Kidney epithelial cell (primary cell): ENCODE measurements around the gene CTRL. TPM values are rescaled to one million over a fixed set of nuclear protein-coding genes. Genes with fewer than 3 reads are reported as not detected.

ENCODE experiments used
- DNase-seq: peaks from one replicate; pipeline ENCODE4 v3.0.0-alpha.2; 2010; ENCODE audit warnings: low read depth
- H3K27me3 ChIP-seq: 2 replicates; pipeline ENCODE4 v1.6.0; 2011; ENCODE audit warnings: low read length; ENCODE audit not compliant: control insufficient read depth, insufficient read depth
- H3K36me3 ChIP-seq: 2 replicates; pipeline ENCODE4 v1.5.1; 2011; ENCODE audit warnings: low read length; ENCODE audit not compliant: control insufficient read depth, insufficient read depth
- H3K4me3 ChIP-seq: 2 replicates; pipeline ENCODE4 v1.5.1; 2011; ENCODE audit warnings: low read depth, mild to moderate bottlenecking, control low read depth, low read length
- CTCF ChIP-seq: IDR thresholded peaks from 2 replicates; pipeline ENCODE4 v1.5.1; 2011; ENCODE audit warnings: mild to moderate bottlenecking, moderate library complexity, low read length, control low read depth, inconsistent platforms; ENCODE audit not compliant: insufficient read depth, poor library complexity, severe bottlenecking
- total RNA-seq: library from RNA; depleted of rRNA; stranded (reverse); fragments of >200 nt; gene quantifications from 2 replicates; pipeline ENCODE4 v1.2.3, GENCODE V29; 2015

CTRL gene
- total RNA-seq, 1 donor from 2014 or later = not detected

DNA sequence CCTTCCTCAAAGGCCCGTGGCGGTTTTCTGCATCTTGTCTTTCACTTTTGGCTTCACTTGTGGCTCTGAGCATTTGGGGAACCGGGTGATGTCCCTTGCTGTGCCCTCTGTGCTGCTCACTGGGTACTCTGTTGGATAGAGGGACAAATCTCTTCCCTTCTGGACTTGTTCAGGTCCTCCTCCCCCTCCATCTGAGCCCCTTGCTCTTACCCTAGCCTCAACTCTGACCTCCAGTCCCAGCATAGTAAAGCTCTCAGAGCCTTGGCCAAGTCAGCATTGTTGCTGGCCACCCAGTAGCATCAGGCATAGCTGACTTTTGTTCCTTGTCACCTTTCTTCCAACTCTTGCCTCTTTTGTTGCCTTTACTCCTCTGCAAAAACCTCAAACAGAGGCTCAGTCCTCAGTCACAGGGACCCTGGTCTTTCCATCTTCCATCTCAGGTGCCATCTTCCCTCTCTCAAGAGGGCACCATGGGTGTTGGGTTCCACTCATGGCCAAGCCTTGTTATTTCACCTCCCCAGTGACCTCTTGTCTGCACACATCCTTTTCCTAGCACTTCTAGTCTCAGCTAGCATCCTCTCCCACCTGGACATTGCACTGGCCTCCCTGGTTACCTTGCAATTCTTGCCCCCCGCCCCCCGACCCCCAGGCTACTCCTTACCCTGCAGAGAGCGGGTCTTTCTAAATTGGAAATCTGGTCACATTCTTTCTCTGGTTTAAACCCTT, 5.4 kb upstream of the CTRL start:
- TF ChIP-seq CTCF = no peak
- DNase-seq = no peak
- Histone ChIP-seq H3K27me3 (no peaks in the 10 kb centered on the region), H3K4me3 (peak overlapping the region; percentile 85), H3K36me3 (no peaks in the 10 kb centered on the region)

GRCh38 chr16:67936124-67936879, 4.6 kb upstream of the CTRL start, which contains the start of gene PSMB10:
Gene PSMB10, minus strand, starts transcription at chr16:67936850. Its CDS starts 101 bp downstream, at chr16:67936749.
- DNase-seq = no peak
- peak within 1 kb of the TSS; percentile 85 for H3K4me3 ChIP-seq
- no peaks in the 10 kb centered on the region for H3K27me3 ChIP-seq
- H3K36me3 ChIP-seq = no peaks in the 10 kb centered on the region
- TF ChIP-seq CTCF = no peak

DNA sequence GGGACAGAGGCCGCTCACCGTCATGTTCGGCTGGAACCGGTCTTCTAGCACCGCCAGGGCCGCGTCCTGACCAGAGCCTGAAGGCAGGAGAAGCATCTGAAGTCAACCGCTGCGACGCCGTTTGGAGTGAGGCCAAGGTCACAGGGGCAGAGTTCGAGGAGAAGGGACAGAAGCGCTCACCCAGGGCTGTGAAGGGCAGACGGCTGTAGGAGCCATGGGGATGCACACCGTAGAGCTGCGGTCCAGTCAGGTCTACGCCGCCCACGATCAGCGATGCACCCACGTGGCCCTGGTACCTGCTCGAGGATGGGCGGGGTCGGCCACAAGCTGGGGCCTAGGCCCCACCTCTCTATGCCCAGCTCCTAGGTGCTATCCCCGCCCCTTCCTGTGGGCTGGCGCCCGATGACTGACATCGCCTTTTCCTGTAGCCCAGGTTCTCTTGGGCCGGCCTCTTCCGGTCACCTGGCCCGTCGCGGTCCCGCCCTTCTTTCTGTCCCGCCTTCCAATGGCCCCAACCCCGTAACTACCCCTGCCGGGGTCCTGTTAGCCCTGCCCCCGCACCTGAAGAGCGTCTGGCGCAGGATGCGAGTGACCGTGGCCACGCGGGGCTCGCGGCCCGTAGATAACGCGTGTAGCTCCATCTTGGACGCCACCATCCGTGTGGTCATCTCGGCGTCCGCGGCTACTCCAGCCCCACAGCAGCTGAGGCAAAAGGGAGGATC, 3.9 kb upstream of the CTRL start:
- peak; percentile 85 for DNase-seq
- no peaks in the 10 kb centered on the region for H3K36me3 ChIP-seq

DNA sequence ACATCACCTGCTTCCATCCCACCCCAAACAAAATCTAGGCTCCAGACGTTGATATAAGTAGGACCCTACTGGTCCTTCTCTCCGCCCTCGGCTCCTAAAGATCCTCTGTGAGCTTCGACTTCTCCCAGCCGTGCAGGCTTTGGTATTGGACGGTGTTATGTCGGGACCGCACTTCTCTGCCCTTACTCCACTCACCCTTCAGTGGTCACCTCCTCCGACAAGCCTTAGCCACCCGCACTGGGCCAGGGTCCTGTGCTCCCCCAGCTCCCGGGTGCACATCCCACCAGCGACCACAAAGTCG, 3.4 kb upstream of the CTRL start:
- no peaks in the 10 kb centered on the region for H3K27me3 ChIP-seq
- no peak for DNase-seq
- peaks cover 2% of the 10 kb centered on the region for H3K36me3 ChIP-seq
- TF ChIP-seq CTCF = no peak
- H3K4me3 ChIP-seq = peak overlapping the region; percentile 85

More for the DNA sequence above, 3.9 kb upstream of the CTRL start:
- TF ChIP-seq CTCF = no peak
- Histone ChIP-seq H3K4me3 (peak overlapping the region; percentile 85), H3K27me3 (no peaks in the 10 kb centered on the region)

GRCh38 chr16:67934306-67935100, 2.8 kb upstream of the CTRL start:
- no peak for DNase-seq
- TF ChIP-seq CTCF = no peak
- H3K4me3 ChIP-seq = peak overlapping the region; percentile 85
- H3K36me3 ChIP-seq = peaks cover 2% of the 10 kb centered on the region
- H3K27me3 ChIP-seq = no peaks in the 10 kb centered on the region
